GM13977 (cell line): ENCODE results near the gene NSUN7.

Experiments used
- DNase-seq: peaks from one replicate; pipeline ENCODE4 v3.0.0; 2012; ENCODE audit warnings: low spot score
- CTCF ChIP-seq: IDR thresholded peaks from 2 replicates; pipeline ENCODE4 v1.5.1; 2012; ENCODE audit warnings: mild to moderate bottlenecking, control low read depth; ENCODE audit not compliant: insufficient read depth; ENCODE audit errors: extremely low read depth, missing control alignments
- in situ Hi-C: fragments of 300-500 bp; cut with MboI; formaldehyde crosslinking; loops from one replicate; pipeline ENCODE4 v1.12.0; 2022; ENCODE audit warnings: low sequenced_read_pairs, low pct_unique_long_range_greater_than_20kb, mixed read lengths, inconsistent platforms; ENCODE audit not compliant: unreplicated experiment

The NSUN7 gene

GRCh38 chr4:40822420-40823166 is 72.8 kb downstream of the NSUN7 start:
- DNase-seq = no peak
- no peak for TF ChIP-seq CTCF
- in situ Hi-C loops = no loop called here

- no peak for TF ChIP-seq CTCF
Measured at GRCh38 chr4:40825014-40825838, 75.5 kb downstream of the NSUN7 start.

GRCh38 chr4:40826821-40827220 is 77.1 kb downstream of the NSUN7 start:
- no peak for DNase-seq
- in situ Hi-C loops = no loop called here
- TF ChIP-seq CTCF = no peak

More at GRCh38 chr4:40825014-40825838, 75.5 kb downstream of the NSUN7 start:
- in situ Hi-C loops = no loop called here
- no peak for DNase-seq

- no peak for TF ChIP-seq CTCF
- in situ Hi-C loops = no loop called here
- no peak for DNase-seq
Measured at GRCh38 chr4:40827758-40828157, 78.0 kb downstream of the NSUN7 start.

GRCh38 chr4:40828661-40829060 is 78.9 kb downstream of the NSUN7 start:
- no peak for TF ChIP-seq CTCF
- in situ Hi-C loops = no loop called here

GRCh38 chr4:40829586-40829985 is 79.8 kb downstream of the NSUN7 start:
- DNase-seq = no peak
- in situ Hi-C loops = no loop called here
- TF ChIP-seq CTCF = no peak

More at GRCh38 chr4:40828661-40829060, 78.9 kb downstream of the NSUN7 start:
- no peak for DNase-seq
